Cardiac muscle cell (in vitro differentiated cells and primary cell): Measurements from ENCODE around the gene HTR4. TPM values are rescaled to one million over a fixed set of nuclear protein-coding genes. Genes with fewer than 3 reads are reported as not detected.

Source experiments
- DNase-seq, 2 donors: peaks; one replicate each; pipeline versions ENCODE4 v3.0.0 to v3.0.0-alpha.2; 2010 to 2017; ENCODE audit warnings: low read depth in 1 of 2, low spot score in 1 of 2
- H3K27ac ChIP-seq: fragments of 200-600 bp; sonication (generic); 2 replicates; pipeline ENCODE4 v1.5.1; 2016
- H3K27me3 ChIP-seq: fragments of 200-600 bp; sonication (generic); 2 replicates; pipeline ENCODE4 v1.6.0; 2016; ENCODE audit warnings: control low read depth
- H3K36me3 ChIP-seq: fragments of 200-600 bp; sonication (generic); 2 replicates; pipeline ENCODE4 v1.5.1; 2016; ENCODE audit warnings: control low read depth
- H3K4me1 ChIP-seq: fragments of 200-600 bp; sonication (generic); 2 replicates; pipeline ENCODE4 v1.8.1; 2017; ENCODE audit warnings: low read depth, mild to moderate bottlenecking, mixed run types
- H3K4me3 ChIP-seq: fragments of 200-600 bp; sonication (generic); 2 replicates; pipeline ENCODE4 v1.5.1; 2016; ENCODE audit warnings: mild to moderate bottlenecking
- H3K9me3 ChIP-seq: fragments of 200-600 bp; sonication (generic); 2 replicates; pipeline ENCODE4 v1.5.1; 2017; ENCODE audit warnings: low read depth, mild to moderate bottlenecking, control low read depth
- polyA plus RNA-seq: library from polyadenylated mRNA; unstranded; fragments of >200 nt; fragmentation: Nextera tagmentation; extraction: Ambion mirVana; gene quantifications from 2 replicates; pipeline ENCODE4 v1.2.1, GENCODE V29; 2016
- total RNA-seq: library from RNA; depleted of rRNA; stranded (reverse); fragments of >200 nt; gene quantifications from 2 replicates; pipeline ENCODE4 v1.2.3, GENCODE V29; 2016
- TF ChIP-seq, protein P1 (sequence below): IDR thresholded peaks from 2 replicates; pipeline ENCODE4 v1.5.1; 2012; ENCODE audit warnings: low read depth, mild to moderate bottlenecking, low read length

The HTR4 gene
- total and polyA plus RNA-seq, 2 experiments from 2014 or later: 0.82 to 2.3 TPM

- no peak overlapping the region for H3K27ac ChIP-seq
- no peaks in the 10 kb centered on the region for H3K4me1 ChIP-seq
- H3K36me3 ChIP-seq: no peaks in the 10 kb centered on the region
- H3K27me3 ChIP-seq: peaks cover 1% of the 10 kb centered on the region
- H3K4me3 ChIP-seq: no peak overlapping the region
- no peaks in the 10 kb centered on the region for H3K9me3 ChIP-seq
- no peak for DNase-seq
- TF ChIP-seq, protein P1, sequence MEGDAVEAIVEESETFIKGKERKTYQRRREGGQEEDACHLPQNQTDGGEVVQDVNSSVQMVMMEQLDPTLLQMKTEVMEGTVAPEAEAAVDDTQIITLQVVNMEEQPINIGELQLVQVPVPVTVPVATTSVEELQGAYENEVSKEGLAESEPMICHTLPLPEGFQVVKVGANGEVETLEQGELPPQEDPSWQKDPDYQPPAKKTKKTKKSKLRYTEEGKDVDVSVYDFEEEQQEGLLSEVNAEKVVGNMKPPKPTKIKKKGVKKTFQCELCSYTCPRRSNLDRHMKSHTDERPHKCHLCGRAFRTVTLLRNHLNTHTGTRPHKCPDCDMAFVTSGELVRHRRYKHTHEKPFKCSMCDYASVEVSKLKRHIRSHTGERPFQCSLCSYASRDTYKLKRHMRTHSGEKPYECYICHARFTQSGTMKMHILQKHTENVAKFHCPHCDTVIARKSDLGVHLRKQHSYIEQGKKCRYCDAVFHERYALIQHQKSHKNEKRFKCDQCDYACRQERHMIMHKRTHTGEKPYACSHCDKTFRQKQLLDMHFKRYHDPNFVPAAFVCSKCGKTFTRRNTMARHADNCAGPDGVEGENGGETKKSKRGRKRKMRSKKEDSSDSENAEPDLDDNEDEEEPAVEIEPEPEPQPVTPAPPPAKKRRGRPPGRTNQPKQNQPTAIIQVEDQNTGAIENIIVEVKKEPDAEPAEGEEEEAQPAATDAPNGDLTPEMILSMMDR: no peak
These were observed 13.9 kb downstream of the HTR4 start for GRCh38 chr5:148640471-148640870.

GRCh38 chr5:148639081-148639480 lies 15.2 kb downstream of the HTR4 start:
- no peak overlapping the region for H3K27ac ChIP-seq
- no peaks in the 10 kb centered on the region for H3K36me3 ChIP-seq
- H3K4me1 ChIP-seq: no peaks in the 10 kb centered on the region
- H3K27me3 ChIP-seq: no peaks in the 10 kb centered on the region
- H3K4me3 ChIP-seq: no peak overlapping the region
- H3K9me3 ChIP-seq: no peaks in the 10 kb centered on the region
- DNase-seq: no peak
- TF ChIP-seq, protein P1: no peak

GRCh38 chr5:148636353-148636752 lies 18.0 kb downstream of the HTR4 start:
- Histone ChIP-seq H3K27ac (no peak overlapping the region), H3K9me3 (no peaks in the 10 kb centered on the region), H3K4me3 (no peak overlapping the region), H3K4me1 (no peaks in the 10 kb centered on the region), H3K27me3 (no peaks in the 10 kb centered on the region), H3K36me3 (no peaks in the 10 kb centered on the region)
- DNase-seq: no peak
- TF ChIP-seq, protein P1: no peak

GRCh38 chr5:148635321-148636083 lies 18.8 kb downstream of the HTR4 start:
- no peaks in the 10 kb centered on the region for H3K9me3 ChIP-seq
- no peak for DNase-seq
- no peak overlapping the region for H3K4me3 ChIP-seq
- H3K27ac ChIP-seq: no peak overlapping the region
- H3K36me3 ChIP-seq: no peaks in the 10 kb centered on the region
- H3K4me1 ChIP-seq: no peaks in the 10 kb centered on the region
- TF ChIP-seq, protein P1: no peak
- no peaks in the 10 kb centered on the region for H3K27me3 ChIP-seq

DNA sequence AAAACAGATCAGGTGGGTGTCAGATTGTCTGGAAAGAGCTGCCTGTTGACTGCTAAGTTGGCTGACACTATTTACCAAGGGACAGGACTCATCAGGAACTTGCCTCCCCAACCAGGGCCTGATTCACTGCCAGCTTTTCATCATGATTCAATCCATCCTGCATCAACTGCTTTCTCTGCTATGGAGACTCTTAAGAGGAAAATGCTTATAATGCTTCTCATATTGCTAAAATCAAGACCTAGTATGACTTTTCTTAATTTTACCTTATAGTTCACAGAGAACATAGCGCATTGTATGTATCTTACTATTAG lies 21.3 kb downstream of the HTR4 start:
- Histone ChIP-seq H3K36me3 (no peaks in the 10 kb centered on the region), H3K4me3 (no peak overlapping the region), H3K9me3 (no peaks in the 10 kb centered on the region), H3K27ac (no peak overlapping the region), H3K4me1 (no peaks in the 10 kb centered on the region), H3K27me3 (no peaks in the 10 kb centered on the region)
- DNase-seq: no peak
- TF ChIP-seq, protein P1: no peak
